GM18508 (cell line): ENCODE data around the gene GNB3.
"Not testable (repeated sequence)": the region's sequence is repeated elsewhere in the genome, so short reads cannot be mapped to it uniquely, and the experiment has no call there.

Experiments used
- ATAC-seq: cut with Tn5 transposase; IDR thresholded peaks from one replicate; pipeline ENCODE4 v1.9.1; 2021; ENCODE audit warnings: moderate number of reproducible peaks; ENCODE audit not compliant: insufficient read depth, unreplicated experiment

The GNB3 gene

DNA sequence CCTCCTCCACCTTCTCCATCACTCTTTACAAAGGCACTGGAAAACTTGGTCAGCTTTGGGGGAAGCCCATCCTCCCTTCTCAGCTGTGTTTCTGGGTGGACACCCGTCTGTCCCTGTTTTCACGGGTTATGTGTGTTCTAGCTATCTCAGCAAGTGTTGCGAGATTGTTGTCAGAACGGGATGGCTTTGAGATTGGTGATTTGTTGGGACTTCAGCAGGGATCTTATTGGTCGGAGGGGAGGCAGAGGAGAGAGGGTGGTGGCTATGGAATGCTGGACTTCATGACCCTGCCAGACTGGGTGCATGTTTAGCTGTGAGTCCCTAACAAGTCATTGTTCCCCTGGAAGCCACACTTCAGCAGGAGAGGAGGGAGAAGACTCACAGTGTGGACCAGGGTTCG, 13.3 kb downstream of the GNB3 start:
- ATAC-seq = no peak

DNA sequence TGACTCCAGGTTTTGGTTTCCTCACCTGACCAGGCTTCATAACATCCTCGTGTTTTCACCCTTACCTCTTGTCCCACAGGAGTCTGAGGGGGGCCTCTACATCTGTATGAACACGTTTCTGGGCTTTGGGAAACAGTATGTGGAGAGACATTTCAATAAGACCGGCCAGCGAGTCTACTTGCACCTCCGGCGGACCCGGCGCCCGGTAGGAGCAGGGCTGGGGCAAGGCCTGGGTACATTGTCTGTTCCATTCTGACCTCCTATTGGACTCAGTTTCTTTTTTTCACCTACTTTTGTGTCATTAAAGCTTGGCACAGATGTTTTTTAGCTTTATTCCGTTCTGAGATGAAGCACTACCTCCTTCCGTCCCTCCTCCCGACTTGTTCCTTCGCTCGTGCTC, 14.6 kb downstream of the GNB3 start:
- no peak for ATAC-seq

DNA sequence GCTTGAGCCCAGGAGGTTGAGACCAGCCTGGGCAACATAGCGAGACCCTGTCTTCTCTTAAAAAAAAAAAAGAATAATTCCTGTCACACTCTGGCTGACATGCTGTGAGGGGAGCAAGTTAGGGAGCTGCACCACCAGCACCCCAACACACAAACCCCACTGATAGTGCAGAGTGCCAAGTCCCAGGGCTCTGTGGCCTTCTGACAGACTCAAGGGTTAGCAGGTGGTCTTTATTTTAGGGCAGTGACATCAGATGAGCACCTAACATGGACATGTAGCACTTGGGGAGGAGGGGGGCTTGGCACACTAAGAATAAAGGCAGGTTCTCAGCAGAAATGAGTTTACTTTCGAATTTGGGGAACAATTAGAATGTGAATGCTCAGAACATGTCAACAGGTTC, 18.1 kb downstream of the GNB3 start:
- ATAC-seq = no peak

DNA sequence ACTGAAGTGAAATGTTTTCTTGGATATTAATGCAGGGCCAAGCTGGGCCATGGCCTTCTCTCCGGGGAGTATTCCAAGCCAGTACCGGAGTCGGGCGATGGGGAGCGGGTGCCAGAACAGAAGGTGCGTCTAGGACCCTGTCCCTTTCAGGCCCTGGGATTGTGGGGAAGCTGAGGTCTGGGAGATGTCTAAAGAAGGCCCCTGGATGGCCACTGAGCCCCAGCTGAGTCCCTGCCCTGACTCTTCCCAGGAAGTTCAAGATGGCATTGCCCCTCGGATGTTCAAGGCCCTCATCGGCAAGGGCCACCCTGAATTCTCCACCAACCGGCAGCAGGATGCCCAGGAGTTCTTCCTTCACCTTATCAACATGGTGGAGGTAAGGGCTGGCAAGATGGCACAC, 19.4 kb downstream of the GNB3 start:
- ATAC-seq = no peak

DNA sequence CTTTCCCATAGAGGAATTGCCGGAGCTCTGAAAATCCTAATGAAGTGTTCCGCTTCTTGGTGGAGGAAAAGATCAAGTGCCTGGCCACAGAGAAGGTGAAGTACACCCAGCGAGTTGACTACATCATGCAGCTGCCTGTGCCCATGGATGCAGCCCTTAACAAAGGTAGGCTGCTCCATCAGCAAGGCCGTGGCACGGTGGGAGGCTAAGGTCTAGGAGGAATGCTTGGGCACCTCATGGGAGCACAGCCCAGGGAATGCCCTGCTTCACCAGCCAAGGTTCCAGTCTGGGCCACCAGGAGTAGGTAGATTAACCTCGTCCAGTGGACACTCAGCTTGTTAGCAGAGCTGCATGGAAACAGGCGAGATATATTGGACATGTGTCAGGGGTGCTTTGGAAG, 20.2 kb downstream of the GNB3 start:
- ATAC-seq = no peak

DNA sequence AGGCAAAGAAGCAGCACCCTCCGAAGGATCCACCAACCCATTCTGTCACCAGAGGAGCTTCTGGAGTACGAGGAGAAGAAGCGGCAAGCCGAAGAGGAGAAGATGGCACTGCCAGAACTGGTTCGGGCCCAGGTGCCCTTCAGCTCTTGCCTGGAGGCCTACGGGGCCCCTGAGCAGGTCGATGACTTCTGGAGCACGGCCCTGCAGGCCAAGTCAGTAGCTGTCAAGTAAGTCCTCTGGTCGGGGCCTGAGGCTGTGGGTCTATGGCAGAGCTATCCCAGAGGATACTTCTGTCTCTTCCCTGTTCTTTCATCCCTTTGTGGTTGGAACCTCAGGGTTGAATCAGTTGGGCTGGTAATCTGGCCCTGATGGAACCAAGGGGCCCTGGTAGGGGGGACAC, 20.7 kb downstream of the GNB3 start:
- no peak for ATAC-seq

DNA sequence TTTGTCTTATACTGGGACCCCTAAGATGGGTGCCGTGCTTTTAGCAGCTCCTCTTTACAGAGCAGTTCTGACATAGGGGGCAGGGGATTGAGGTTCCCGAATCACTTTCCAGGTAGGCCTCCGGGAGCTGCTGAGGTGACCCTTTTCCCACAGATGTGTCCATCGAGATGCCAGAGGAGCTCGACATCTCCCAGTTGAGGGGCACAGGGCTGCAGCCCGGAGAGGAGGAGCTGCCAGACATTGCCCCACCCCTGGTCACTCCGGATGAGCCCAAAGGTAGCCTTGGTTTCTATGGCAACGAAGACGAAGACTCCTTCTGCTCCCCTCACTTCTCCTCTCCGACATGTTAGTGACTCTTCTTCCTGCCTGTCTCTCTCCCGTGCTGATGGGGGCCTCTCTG, 22.3 kb downstream of the GNB3 start:
- ATAC-seq = no peak

DNA sequence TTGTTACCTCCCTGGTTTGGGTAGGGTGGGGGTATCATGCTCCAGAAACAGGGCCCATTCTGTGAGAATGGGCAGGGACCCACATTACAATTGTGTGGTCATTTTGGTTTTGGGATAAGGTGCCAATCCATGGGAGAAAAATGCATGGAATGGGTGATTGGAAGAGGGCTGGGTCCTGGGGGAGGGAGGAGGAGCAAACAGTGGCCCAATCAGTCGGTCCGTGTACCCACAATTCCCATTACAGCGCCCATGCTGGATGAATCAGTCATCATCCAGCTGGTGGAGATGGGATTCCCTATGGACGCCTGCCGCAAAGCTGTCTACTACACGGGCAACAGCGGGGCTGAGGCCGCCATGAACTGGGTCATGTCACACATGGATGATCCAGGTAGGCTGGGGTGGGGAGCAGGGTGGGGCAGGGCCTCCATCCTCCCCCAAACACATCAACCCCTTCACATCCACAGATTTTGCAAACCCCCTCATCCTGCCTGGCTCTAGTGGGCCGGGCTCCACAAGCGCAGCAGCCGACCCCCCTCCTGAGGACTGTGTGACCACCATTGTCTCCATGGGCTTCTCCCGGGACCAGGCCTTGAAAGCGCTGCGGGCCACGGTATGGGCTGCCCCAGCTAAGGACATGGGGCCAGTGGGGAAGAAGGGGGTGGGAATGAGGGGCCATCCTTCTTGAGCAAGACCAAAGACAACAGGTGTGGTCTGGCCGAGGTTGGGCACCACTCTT, 23.0 kb downstream of the GNB3 start:
- ATAC-seq = no peak

DNA sequence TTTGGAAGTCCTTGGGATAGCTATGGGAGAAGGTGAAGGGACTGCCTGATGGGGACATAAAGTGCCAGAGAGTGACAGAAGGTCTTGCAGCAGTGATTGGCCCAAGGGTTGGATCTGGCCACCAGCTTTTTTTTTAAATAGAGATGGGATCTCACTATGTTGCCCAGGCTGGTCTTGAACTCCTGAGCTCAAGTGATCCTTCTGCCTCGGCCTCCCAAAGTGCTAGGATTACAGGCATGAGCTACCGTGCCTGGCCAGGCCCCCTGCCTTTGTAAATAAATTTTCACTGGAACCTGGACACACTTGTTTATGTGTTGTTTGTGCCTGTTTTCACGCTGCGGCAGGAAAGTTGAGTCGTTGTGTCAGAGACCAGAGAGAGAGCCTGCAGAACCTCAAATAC, 24.6 kb downstream of the GNB3 start:
- not testable (repeated sequence) for ATAC-seq

DNA sequence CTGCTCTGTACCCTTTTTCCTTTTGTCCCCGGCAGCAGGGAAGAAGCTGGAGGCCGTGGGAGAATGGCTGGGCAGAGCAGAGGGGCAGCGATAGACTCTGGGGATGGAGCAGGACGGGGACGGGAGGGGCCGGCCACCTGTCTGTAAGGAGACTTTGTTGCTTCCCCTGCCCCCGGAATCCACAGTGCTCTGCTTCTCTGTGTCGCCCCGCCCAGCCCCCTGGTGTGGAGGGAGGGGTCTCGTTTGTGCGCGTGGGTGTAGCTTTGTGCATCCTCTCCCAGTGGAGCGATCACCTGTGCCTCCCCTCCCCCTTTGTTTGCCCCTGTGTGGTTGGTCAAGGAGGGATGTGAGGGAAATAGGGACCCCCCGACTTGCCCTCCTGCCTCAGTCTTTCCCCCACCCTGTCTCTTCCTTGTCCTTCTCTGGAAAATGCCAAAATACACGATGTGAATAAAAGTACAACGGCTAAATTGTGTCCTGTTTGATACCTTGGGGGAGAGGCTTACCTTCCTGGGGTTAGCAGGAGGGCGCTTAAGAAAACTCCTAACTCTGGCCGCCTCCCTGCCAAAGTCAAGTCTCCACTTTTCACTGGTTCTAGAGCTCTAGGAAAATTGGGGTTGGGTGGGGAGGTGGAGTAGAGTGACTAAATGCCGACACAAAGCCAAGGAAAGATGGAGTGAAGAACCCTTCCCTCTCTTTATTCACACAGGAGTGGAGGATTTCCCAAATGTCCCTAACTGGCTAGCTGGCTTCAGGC, 25.6 kb downstream of the GNB3 start:
- no peak for ATAC-seq

DNA sequence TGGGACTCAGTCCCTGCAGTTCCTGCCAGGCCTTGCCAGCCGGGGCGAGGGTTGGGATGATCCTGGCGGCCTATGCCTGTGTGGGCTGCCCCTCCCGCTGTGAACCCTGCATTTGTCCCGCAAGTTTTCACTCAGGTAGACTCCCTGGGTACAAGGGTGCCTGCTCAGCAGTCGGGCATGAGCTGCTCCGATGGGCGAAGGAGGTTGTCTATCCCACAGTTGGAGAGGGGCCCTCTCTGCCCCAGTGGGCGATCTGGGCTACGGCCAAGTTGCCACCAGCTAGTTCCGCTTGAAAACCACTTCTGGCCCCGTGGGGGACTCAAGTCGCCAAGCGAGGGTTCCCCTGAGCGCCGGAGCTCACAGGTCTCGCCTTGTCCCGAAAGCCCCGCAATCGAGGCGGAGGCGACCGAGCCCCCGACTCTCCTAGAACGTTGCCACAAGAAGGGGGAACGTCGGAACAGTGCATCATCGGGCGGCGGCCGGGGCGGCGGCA, 26.2 kb downstream of the GNB3 start:
- ATAC-seq = no peak

DNA sequence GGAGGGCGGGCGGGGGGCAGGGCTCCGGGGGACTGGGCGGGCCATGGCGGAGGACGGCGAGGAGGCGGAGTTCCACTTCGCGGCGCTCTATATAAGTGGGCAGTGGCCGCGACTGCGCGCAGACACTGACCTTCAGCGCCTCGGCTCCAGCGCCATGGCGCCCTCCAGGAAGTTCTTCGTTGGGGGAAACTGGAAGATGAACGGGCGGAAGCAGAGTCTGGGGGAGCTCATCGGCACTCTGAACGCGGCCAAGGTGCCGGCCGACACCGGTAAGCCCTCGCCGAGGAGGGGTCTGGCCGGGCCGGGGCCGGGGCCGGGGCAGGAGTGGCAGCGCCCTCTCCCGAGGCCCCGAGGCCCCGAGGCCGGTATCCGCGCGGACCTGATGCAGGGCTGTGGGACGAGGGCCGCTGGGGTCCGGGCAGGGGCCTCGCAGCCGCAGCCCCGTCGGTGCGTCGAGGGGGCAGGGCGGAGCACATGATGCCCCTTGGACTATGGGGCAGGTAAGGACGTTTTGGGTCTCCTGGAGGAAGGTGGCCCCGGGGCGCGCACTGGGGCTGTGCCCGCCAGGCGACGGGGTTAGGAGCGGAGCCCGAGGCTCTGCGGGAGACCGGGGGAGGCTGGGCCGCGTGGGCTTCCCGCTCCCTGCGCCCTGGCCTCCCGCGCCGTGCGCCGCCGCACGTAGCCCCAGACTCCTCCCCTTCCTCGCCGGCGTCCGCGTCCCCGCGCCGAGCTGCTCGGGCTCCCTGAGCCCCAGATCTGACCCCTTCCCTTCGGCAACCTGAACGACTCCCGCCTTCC, 26.9 kb downstream of the GNB3 start, which contains the start of gene TPI1:
TPI1 (plus strand) TSS at position 119 of the 798 bp plus-strand sequence; CDS start at position 155, 36 bp downstream.
- no peak for ATAC-seq

DNA sequence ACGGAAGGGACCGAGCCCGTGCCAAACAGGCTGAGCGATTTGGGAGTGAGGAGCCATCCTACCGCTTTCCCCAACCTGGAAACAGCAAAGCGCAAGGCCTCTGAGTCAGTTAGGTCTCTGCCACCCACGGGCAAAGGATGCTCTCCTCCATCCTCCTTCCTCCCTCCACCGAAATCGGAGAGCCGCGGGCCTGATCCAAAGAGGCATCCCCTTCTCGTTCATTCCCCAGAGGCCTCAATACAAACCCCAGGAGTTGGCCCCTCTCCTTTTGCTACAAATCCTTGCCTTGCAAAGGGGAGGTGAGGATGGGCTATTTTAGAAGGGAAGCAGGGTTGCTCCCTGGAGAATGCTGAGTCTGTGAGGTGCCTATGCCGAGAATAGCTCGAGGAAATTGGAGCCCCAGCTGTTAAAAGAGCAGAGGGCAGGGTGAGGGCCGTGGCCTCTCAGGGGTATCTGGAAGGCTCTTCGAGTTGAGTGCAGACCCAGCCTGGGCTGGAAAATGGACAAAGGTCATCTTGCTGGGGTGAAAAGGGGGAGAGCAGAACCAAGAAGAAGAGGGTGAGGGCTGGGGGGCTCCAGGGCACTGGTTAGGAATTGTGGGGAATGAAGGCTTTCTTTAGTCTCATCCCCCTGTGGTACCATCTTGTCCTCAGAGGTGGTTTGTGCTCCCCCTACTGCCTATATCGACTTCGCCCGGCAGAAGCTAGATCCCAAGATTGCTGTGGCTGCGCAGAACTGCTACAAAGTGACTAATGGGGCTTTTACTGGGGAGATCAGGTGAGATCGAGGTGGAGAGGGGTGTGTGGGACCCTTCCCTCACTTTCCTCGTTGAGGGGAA, 27.7 kb downstream of the GNB3 start:
- ATAC-seq = no peak

DNA sequence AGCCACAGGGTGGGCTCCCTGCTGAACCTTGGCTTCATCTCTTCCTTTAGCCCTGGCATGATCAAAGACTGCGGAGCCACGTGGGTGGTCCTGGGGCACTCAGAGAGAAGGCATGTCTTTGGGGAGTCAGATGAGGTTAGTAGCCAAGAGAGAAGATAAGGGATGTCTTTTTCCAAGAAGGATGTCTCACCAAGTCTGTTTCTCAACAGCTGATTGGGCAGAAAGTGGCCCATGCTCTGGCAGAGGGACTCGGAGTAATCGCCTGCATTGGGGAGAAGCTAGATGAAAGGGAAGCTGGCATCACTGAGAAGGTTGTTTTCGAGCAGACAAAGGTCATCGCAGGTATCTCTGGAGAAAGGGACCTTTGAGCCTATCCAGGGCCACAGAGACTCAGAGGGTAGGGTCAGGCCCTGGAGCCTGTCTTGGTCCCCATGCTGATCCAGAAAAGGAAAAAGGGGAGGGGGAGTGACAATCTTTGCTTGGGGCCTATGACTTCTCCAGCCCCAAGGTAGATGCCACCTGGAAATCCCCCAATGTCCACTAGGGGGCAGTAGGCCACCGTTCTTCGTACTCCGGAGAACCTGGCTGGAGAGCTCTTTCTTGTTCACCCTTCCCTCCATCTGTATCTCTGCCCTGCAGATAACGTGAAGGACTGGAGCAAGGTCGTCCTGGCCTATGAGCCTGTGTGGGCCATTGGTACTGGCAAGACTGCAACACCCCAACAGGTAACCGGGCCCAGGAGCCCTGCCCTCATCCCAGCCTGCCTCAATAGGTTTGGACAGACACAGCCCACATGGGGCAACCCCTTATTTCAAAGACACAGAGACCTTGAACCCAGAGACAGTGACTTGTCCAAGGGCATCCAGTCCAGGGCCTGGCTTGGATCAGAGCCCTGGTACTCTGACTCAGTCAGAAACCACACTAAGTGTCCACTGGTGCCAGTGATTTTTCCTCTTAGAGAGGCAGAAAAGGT, 28.6 kb downstream of the GNB3 start:
- ATAC-seq = no peak

DNA sequence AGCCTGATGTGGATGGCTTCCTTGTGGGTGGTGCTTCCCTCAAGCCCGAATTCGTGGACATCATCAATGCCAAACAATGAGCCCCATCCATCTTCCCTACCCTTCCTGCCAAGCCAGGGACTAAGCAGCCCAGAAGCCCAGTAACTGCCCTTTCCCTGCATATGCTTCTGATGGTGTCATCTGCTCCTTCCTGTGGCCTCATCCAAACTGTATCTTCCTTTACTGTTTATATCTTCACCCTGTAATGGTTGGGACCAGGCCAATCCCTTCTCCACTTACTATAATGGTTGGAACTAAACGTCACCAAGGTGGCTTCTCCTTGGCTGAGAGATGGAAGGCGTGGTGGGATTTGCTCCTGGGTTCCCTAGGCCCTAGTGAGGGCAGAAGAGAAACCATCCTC, 29.6 kb downstream of the GNB3 start:
- not testable (repeated sequence) for ATAC-seq

DNA sequence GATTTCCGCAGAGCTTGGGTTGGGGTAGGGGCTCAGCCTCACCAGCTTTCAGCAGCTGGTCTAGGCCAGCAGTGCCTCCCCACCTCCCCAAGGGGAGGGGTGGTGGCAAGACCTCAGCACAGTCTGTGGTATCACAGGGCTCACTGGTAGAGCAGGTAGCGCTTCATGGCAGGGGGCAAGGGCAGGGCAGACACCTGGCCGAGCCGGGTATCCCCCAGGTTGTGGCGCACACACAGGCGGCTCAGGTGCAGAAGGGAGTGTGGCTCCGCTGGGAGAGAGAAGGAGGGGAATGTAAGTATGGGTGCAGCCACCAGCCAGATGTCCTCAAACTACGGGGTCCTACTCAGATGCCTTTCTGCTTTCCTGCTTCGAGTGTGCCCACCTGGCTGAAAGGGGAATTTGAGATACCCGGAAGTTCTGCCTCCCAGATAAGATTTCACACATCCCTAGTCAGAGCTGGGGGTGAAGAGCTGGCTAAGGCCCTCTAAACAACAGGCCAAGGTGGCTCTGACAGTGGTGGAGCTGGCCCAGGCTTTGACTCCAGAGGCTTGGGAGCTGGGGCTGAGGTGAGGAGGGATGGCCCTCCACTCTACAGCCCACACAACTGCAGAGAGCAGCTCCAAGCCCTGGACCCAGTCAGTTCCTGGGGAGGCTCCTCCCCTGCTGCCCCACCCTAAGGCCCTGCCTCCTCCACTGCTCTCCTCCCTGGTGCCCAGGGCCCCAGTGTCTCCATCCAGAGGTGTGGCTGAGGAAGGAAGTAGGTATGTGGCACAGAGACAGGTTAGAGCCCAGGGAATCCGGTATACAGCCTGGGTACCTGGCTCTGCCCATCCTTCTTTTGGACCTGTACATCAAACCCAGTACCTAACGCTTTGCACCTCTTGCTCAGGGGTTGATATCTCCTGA, 30.6 kb downstream of the GNB3 start:
- no peak for ATAC-seq

DNA sequence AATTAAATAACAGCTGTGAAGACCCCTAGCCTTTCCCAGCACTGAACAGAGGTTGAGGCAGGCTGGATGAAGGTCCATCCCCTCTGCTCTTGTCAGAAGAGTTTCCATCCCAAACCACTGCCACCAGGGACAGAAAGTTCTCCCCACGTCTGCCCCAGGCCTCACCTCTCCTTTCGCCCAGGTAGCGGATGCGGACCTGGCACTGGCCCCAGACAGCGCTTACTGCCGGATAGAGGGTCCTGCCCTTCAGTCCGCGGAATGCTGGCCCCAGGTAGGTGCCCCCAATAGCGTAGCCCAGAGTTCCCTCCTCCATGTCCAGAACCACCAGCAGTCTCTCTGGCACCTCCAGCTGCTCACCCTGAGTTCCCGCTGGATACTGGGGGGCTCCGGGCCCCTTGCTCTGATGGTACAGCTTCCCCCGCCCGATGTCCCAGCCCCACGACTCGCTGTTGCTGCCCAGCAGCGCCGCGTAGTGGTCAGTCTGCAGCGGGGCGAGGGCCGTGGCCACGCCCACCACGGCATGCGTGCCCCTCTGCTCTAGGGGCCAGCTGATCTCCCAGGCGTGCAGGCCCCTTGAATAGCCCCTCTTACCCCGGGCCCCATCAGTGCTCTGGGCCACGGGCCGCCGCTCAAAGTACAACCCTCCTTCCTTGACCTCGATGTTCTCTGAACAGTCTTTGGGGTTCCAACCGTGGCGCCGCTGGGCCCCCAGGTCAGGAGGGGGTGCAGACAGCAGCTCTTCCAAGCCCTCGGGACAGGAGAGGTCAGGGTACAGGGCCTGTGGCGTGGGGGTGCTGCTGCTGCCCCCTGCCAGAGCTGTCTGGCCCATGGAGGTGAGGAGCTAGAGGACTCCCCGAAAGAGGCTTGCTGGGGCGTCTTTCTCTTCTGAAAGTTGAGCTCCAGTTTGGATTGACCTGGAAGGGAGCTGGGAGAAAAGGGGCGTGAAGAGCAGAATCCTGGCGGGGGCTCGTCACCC, 31.6 kb downstream of the GNB3 start:
- ATAC-seq = no peak
